HepG2 (cell line): Measurements from ENCODE around the gene FER1L5. TPM values are rescaled to one million over a fixed set of nuclear protein-coding genes. Genes with fewer than 3 reads are reported as not detected.

Source experiments
- ATAC-seq: fragments of 200-7000 bp; cut with Tn5 transposase; 3 replicates; pipeline ENCODE4 v1.9.1; 2020; ENCODE audit warnings: mild to moderate bottlenecking, moderate library complexity
- BruUV-seq: library from RNA; stranded (reverse); fragments of 400-500 nt; replicated peaks from 2 replicates; lab custom pipeline; 2021; lab: Mats Ljungman, UMichigan
- CTCF ChIA-PET: fragments of 300-600 bp; formaldehyde crosslinking; extraction: SDS; loops from one replicate; lab custom pipeline; 2021; ENCODE audit warnings: low total read pairs, inconsistent platforms, low intra/inter-chr PET ratio; lab: Yijun Ruan, JAX
- POLR2A ChIA-PET: fragments of 350-600 bp; sonication (Branson Sonifier 250); formaldehyde crosslinking; loops from one replicate; lab custom pipeline; 2020; ENCODE audit warnings: antibody characterized with exemption, inconsistent platforms; lab: Yijun Ruan, JAX
- DNase-seq: peaks from one replicate; pipeline ENCODE4 v3.0.0-alpha.2; 2015; ENCODE audit warnings: low spot score
- FAIRE-seq: peaks from 3 replicates; lab custom pipeline; 2011; peaks lifted over from hg19 to GRCh38; lab: Jason Lieb, UNC
- H2AFZ ChIP-seq: one replicate; pipeline ENCODE4 v1.6.1; 2011; ENCODE audit warnings: low read length, inconsistent platforms
- H3K27ac ChIP-seq: fragments of 300-600 bp; 3 replicates; pipeline ENCODE4 v1.8.0; 2011; ENCODE audit warnings: mixed run types, mild to moderate bottlenecking, mixed read lengths, low read length, inconsistent platforms; ENCODE audit not compliant: insufficient read depth; ENCODE audit errors: extremely low read length
- H3K27me3 ChIP-seq, 2 experiments: fragments of 200-600 bp in 1 of 2; 2 replicates in 1 of 2; 3 replicates in 1 of 2; pipeline versions ENCODE4 v1.6.0 to v1.8.0; 2011; ENCODE audit warnings: low read length in 2 of 2, mild to moderate bottlenecking in 2 of 2, moderate library complexity in 2 of 2, inconsistent platforms in 1 of 2; ENCODE audit not compliant: insufficient read depth in 2 of 2, control insufficient read depth in 1 of 2
- H3K36me3 ChIP-seq, 2 experiments: fragments of 200-600 bp in 1 of 2; replicated peaks in 1 of 2; 2 replicates in 1 of 2; 3 replicates in 1 of 2; pipeline versions ENCODE4 v1.5.1 to v1.8.0; 2011; ENCODE audit warnings: low read length in 2 of 2, inconsistent platforms in 1 of 2; ENCODE audit not compliant: insufficient read depth in 2 of 2, control insufficient read depth in 1 of 2
- H3K4me1 ChIP-seq: 2 replicates; pipeline ENCODE4 v1.5.1; 2012; ENCODE audit warnings: low read length, inconsistent platforms; ENCODE audit not compliant: insufficient read depth
- H3K4me2 ChIP-seq: 2 replicates; pipeline ENCODE4 v1.6.0; 2011; ENCODE audit warnings: low read depth, low read length, inconsistent platforms
- H3K4me3 ChIP-seq, 3 experiments: fragments of 200-600 bp in 1 of 3; sonication (generic), shearing (Covaris generic) in 1 of 3; replicated peaks in 1 of 3; 2 replicates each; pipeline ENCODE4 v1.5.1; 2011 to 2016; ENCODE audit warnings: low read length in 3 of 3, inconsistent platforms in 2 of 3, low read depth in 2 of 3, mild to moderate bottlenecking in 2 of 3, control low read depth in 1 of 3, mixed read lengths in 1 of 3; ENCODE audit not compliant: insufficient read depth in 1 of 3
- H3K79me2 ChIP-seq: one replicate; pipeline ENCODE4 v1.6.1; 2011; ENCODE audit warnings: low read length, inconsistent platforms; ENCODE audit not compliant: insufficient read depth
- H3K9ac ChIP-seq: 2 replicates; pipeline ENCODE4 v1.6.0; 2011; ENCODE audit warnings: mild to moderate bottlenecking, low read depth, low read length, inconsistent platforms; ENCODE audit not compliant: insufficient read depth
- H3K9me3 ChIP-seq: 2 replicates; pipeline ENCODE4 v1.5.1; 2012; ENCODE audit warnings: mild to moderate bottlenecking, low read length
- H4K20me1 ChIP-seq: 2 replicates; pipeline ENCODE4 v1.6.0; 2011; ENCODE audit warnings: inconsistent platforms, mild to moderate bottlenecking, low read length, moderate library complexity; ENCODE audit not compliant: insufficient read depth
- BORCS8-MEF2B ChIP-seq: sonication (generic); formaldehyde crosslinking; IDR thresholded peaks from 2 replicates; pipeline ENCODE4 v1.8.0; 2022; ENCODE audit warnings: mild to moderate bottlenecking, missing genetic modification reagents
- FUBP1 ChIP-seq: sonication (generic); formaldehyde crosslinking; IDR thresholded peaks from 2 replicates; pipeline ENCODE4 v1.5.1; 2020; ENCODE audit warnings: missing genetic modification reagents, mild to moderate bottlenecking, borderline replicate concordance
- HNRNPLL ChIP-seq: fragments of 200-400 bp; formaldehyde crosslinking; IDR thresholded peaks from 2 replicates; pipeline ENCODE4 v1.6.1; 2017; ENCODE audit warnings: mild to moderate bottlenecking, low read depth, low read length; ENCODE audit not compliant: poor library complexity, severe bottlenecking
- NFIC ChIP-seq: IDR thresholded peaks from 2 replicates; pipeline ENCODE4 v1.6.1; 2012; ENCODE audit warnings: mild to moderate bottlenecking, low read length, inconsistent platforms
- ZNF180 ChIP-seq: sonication (generic); formaldehyde crosslinking; IDR thresholded peaks from 2 replicates; pipeline ENCODE4 v1.4.0; 2020; ENCODE audit warnings: low read depth, missing genetic modification reagents, borderline replicate concordance
- ZNF746 ChIP-seq: sonication (generic); formaldehyde crosslinking; IDR thresholded peaks from 2 replicates; pipeline ENCODE4 v1.8.0; 2022; ENCODE audit warnings: mild to moderate bottlenecking, missing genetic modification reagents
- ZNF891 ChIP-seq: sonication (generic); formaldehyde crosslinking; IDR thresholded peaks from 2 replicates; pipeline ENCODE4 v1.5.0; 2020; ENCODE audit warnings: mild to moderate bottlenecking, missing genetic modification reagents
- WGBS: methylation state at CpG from one replicate; pipeline ENCODE4 v1.1.6; 2017; ENCODE audit warnings: low lambda C conversion rate; 5-methylcytosine and 5-hydroxymethylcytosine counted together
- in situ Hi-C: cut with HindIII; loops from 2 replicates; pipeline ENCODE4 v1.10.0; 2017; ENCODE audit warnings: low pct_unique_long_range_greater_than_20kb; ENCODE audit not compliant: extremely low pct_ligation_motif_present
- intact Hi-C: fragments of 100-400 bp; cut with micrococcal nuclease; formaldehyde crosslinking; loops from one replicate; pipeline ENCODE4 v1.10.0; 2022; ENCODE audit not compliant: unreplicated experiment
- polyA plus RNA-seq, 8 experiments: library from polyadenylated mRNA; depleted of rRNA in 3 of 8; stranded (reverse) in 7 of 8; unstranded in 1 of 8; fragments of >200 nt; fragmentation: Illumina TruSeq in 4 of 8; extraction: Trizol in 4 of 8; gene quantifications; 2 replicates each; pipeline versions ENCODE4 v1.2.1 to v1.2.3, GENCODE V29; 2011 to 2016; ENCODE audit warnings: low read depth in 4 of 8, missing spikeins in 1 of 8, mixed read lengths in 1 of 8; ENCODE audit not compliant: insufficient read depth in 1 of 8
- total RNA-seq, 5 experiments: library from RNA; depleted of rRNA; stranded (reverse); fragments of >200 nt; fragmentation: Illumina TruSeq; extraction: Trizol; gene quantifications; 2 replicates each; pipeline ENCODE4 v1.2.3, GENCODE V29; 2016; ENCODE audit warnings: low read depth in 1 of 5

The FER1L5 gene
- total and polyA plus RNA-seq, 2 of the 13 experiments (the other 11 are each of a cell fraction or from before 2014, with no cell fraction given) = 0.02 to 0.08 TPM

- in situ Hi-C loops = no loop called here
- no peak for TF ChIP-seq HNRNPLL
- no peak for TF ChIP-seq ZNF180 (CRISPR knock-in tag)
- no peak for TF ChIP-seq BORCS8-MEF2B (CRISPR knock-in tag)
- TF ChIP-seq NFIC = no peak
- no peak for TF ChIP-seq ZNF891 (CRISPR knock-in tag)
- TF ChIP-seq FUBP1 (CRISPR knock-in tag) = no peak
- no peak for TF ChIP-seq ZNF746 (CRISPR knock-in tag)
- ChIA-PET POLR2A (no interaction called here), CTCF (no interaction called here)
- Histone ChIP-seq H3K4me2 (no peak overlapping the region), H3K27me3 (no peaks in the 10 kb centered on the region), H3K9me3 (no peaks in the 10 kb centered on the region), H3K27ac (no peak overlapping the region), H3K79me2 (no peaks in the 10 kb centered on the region), H3K9ac (no peak overlapping the region), H4K20me1 (no peaks in the 10 kb centered on the region; the same call in 1 of the 2 replicates), H3K4me3 (no peak overlapping the region), H2AFZ (no peak overlapping the region), H3K36me3 (peaks cover 0 to 2% of the 10 kb centered on the region in 2 experiments; a peak in 1 of 5 replicates), H3K4me1 (no peaks in the 10 kb centered on the region)
- no TSS peak for BruUV-seq
- no peak for ATAC-seq
- intact Hi-C loops = no loop called here
- WGBS = 91% methylated on average over 14 of the region's 14 CpGs
- no peak for DNase-seq
- no peak for FAIRE-seq
These were observed 55.8 kb downstream of the FER1L5 start for GRCh38 chr2:96698221-96698861.
